GM12892 (cell line): ENCODE measurements around the gene ITPR1.

Experiments
- POLR2A ChIP-seq: IDR thresholded peaks from 2 replicates; pipeline ENCODE4 v1.6.1; 2011; ENCODE audit warnings: low read depth, low read length, control low read depth
- POLR2AphosphoS5 ChIP-seq: IDR thresholded peaks from 2 replicates; pipeline ENCODE4 v1.6.1; 2011; ENCODE audit warnings: low read depth, low read length, control low read depth

DNA sequence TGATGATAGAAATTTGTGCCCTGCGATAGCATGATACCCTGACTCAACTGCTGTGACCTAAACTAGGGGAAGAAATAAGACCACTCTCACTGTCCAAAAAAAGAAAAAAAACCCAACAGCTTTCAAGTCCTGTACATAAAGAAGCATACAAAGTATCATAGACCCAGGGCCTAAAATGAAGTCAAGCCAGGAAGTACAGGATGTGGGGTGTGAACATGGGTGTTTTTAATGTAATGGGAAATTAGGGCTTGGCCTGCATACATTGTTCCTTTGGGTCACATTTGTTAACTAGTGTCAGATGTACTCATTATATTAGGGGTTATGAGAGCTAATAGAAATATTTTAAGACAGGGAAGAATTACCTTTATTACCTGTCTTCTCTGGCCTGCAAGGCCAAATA lies 285.6 kb downstream of the ITPR1 start:
- no peak for TF ChIP-seq POLR2AphosphoS5
- TF ChIP-seq POLR2A: no peak
